ENCODE data around the gene RTEL1.
A peak's percentile ranks its signal among the peaks of the same experiment; 100 is the strongest.
"Not testable (repeated sequence)": the region's sequence is repeated elsewhere in the genome, so short reads cannot be mapped to it uniquely, and the experiment has no call there.

Gene RTEL1

DNA sequence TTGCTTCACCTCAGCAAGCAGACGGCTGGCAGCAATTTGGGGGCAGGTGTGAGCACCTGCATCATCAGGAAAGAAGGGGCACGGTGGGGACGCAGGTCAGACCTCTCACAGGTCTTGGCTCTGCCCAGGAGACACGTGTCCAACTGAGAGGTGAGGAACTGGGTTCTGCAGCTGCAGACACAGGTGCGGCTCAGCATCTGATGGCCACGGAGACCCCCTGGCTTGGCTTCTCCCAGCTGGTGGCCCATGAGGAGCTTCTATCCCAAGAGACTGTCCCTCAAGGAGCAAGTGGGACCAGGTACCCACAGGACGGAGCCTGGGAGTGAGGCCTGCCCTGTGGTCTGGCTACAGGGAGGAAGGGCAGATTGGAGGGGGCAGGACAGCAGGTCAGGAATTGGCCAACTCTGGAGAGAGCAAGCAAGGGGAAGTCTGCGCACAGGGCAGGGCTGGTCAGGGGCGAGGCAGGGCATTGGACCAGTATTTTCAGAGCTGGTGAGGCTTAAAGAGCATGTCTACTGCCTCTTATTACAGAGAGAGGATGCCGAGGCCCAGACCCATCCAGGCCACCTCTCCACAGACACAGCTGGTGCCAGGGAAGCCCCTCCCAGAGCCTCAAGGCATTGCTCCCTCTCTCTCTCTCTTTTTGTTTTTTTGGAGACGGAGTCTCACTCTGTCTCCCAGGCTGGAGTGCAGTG is 9.1 kb upstream of the RTEL1 start:
- no peak for DNase-seq (ENCODE audit: low read depth)

DNA sequence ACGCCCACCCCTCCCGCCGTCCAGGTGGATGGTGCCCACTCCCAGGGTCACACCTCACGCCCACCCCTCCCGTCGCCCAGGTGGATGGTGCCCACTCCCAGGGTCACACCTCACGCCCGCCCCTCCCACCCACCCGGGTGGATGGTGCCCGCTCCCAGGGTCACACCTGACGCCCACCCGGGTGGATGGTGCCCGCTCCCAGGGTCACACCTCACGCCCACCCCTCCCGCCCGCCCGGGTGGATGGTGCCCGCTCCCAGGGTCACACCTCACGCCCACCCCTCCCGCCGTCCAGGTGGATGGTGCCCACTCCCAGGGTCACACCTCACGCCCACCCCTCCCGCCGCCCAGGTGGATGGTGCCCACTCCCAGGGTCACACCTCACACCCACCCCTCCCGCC is 7.6 kb upstream of the RTEL1 start:
- not testable (repeated sequence) for DNase-seq (ENCODE audit: low read depth)

DNA sequence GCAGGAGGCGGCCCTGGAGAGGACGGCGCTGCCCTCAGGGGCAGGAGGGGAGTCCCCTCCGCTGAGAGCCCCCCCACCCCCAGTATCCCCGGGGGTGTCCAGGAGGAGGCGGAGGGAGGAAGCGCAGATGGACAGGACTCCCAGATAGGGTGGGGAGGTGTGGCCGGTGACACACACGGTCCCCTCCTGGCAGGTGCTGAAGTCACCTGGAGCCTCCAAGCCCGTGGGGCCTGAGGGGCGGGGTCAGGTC is 6.2 kb upstream of the RTEL1 start:
- DNase-seq (ENCODE audit: low read depth): no peak

DNA sequence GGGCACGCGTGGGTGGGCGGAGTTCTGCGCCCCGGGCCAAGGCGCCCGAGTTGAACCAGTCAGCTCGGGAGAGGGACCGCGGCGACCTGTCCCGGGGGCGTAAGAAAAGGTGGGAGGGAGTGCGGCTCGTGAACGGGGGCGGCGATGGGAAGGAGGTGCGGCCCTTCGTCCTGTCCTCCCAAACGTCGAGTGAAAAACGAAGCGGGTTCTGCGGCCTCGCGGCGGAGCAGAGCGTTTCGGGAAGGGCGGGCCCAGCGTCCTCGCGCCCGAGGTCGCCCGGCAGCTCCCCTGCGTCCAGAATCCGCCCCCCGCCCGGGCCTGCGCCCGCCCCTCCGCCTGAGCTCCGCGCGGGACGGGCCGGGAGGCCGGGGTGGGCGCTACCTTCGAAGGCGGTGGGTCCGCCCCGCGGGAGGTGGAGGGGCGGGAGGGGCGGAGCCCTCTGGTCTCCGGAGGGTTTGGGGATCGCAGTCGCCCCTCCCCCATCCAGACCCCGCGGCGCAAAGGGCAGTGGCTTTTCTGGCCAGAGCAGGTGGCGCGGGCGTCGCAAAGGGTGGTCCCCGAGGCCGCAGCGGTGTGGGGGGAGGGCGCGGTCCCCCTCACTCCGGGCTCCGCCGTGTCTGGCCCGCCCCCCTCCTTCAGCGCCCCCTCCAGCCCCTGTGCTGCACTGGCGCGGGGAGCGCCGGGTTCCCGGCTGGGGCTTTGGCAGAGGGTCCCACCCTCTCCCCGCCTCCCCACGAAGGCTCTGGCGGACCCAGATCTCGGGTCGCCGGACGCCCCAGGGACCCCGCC is 5.7 kb upstream of the RTEL1 start:
- peak; percentile 39 for DNase-seq (ENCODE audit: low read depth)

DNA sequence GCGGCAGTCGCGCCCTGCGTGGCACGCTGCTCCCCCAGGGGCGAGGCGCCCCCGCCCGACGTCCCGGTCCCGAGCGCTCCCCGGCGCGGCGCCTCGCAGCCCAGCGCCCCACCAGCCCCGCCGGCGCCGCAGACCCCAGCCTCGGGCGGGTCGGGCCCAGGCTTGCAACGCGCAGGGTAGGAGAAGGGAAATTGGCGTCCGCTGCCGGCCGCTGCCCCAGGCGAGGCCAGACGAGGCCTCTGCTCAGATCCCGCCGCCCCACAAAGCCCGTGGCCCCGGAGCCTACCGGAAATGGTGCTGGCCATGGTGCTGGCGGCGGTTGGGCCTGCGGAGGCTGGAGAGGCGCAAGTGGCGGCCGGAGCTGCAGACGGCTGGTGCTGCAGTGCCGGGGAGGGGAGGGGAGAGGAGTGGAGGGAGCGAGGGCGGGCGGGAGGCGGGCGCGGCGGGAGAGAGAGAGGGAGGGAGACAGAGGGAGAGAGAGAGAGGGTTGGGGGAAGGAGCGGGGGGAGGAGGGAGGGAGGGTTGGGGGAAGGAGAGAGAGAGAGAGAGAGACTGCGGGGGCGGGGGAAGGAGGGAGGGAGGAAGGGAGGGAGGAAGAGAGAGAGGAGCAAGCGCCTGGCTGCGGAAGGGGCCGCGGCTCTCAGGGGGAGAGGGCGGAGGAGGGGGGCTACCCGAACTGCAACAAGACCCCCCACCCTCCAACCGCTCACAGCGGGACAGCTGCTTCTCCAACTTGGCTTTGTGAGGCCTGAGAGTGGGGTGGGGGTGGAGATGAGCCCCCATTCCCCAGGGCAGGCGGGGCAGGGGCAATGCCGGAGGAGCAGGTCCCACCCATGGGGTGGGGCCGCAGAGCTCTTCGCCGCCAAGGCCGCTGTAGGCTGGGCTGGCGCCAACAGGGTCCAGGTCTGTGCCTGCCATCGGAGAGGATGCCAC is 4.8 kb upstream of the RTEL1 start, which contains the start of gene STMN3:
Gene STMN3 (minus strand): TSS at position 384 of the 933 bp plus-strand sequence. CDS start 79 bp downstream, at position 305.
- DNase-seq (ENCODE audit: low read depth): peak; percentile 43

DNA sequence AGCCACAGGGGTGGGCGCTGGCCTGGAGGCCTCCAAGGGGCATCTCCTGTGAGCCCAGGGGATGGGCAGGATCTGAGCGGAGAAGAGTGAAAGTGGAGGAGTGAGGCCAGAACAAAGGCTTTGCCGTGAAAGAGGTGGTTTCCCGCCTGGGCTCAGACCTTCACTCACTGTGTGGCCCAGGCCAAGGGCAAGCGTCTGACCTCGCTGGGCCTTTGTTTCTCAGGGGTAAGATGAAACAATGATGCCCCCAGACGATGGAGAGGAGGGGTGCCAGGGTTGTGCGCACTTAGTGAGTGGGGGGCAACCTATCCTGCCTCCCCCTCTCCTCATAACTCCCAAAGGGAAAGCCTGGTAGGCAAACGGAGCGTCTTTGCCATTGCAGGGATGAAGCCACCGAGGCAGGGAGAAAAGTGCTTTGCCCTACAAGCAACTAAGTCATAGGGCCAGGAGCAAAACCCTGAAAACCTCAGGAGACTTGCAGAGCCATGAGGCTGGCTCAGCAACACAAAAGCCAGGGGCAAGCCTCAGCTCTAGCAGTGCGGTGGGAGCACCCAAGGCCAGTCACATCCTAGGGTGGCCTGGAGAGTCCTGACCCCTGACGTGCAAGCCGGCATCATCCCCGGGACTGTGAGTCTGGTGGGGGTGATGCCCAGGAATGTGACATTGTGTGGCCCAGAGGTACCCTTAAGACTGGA is 4.0 kb upstream of the RTEL1 start:
- DNase-seq (ENCODE audit: low read depth): no peak

DNA sequence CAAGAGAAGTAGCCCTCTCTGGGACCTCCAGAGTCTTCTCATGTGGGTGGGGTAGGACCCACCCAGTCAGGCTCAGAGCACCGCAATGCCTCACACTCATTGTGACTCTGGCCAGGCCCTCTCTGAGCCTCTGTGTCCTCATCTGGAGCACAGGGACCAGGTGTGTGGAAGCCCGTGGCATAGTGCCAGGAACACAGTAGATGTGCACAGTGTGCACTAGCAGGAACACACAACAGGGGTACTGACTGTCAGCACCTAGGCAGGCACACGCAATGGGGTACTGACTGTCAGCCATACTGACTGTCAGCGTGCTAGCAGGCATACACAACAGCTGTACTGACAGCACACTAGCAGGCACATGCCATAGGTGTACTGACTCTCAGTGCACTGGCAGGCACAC is 2.9 kb upstream of the RTEL1 start:
- DNase-seq (ENCODE audit: low read depth): no peak

DNA sequence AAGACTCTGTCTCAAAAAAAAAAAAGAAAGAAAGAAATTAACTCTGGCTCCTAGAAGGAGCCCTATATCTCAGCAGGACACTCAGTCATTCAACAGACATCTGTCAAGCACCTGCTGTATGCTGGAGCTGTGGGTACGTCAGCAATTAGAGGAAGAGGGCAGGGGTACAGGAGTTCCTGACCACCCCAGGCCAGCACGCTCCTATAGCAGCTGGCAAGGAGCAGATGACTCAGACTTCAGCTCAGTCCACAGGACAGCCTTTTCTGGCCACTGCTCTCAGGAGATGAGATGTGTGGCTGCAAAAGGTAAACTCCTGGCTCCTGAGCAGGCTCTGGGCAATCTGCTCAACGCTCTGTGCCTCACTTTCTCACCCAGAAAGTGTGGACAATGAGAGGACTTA is 1.7 kb upstream of the RTEL1 start:
- no peak for DNase-seq (ENCODE audit: low read depth)

DNA sequence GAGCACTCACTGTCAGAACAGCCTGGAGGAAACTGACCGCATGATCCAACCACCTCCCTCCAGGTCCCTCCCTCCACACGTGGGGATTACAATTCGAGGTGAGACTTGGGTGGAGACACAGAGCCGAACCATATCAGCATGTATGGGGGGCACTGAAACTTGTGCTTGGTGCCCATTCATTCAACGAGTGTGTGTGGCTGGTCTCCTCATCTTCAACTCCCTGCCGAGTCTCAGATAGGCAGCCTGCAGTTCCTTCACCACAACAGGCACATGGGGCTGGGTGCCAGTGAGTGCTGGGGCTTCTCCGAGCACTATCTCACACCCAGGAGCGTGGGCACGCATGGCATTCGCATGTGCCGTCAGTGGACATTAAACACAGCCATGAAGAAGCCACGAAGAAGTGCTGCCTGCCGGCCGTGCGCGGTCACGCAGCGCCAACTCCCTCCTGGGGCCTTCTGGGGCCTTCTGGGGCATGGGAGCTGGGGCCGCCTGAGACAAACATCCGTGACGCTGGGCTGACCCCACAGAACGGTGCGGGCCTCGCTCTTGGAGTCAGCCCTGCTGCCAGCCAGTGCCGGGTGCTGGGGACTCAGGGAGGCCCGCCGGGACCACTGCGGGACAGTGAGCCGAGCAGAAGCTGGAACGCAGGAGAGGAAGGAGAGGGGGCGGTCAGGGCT is 714 bp upstream of the RTEL1 start:
- no peak for DNase-seq (ENCODE audit: low read depth)

DNA sequence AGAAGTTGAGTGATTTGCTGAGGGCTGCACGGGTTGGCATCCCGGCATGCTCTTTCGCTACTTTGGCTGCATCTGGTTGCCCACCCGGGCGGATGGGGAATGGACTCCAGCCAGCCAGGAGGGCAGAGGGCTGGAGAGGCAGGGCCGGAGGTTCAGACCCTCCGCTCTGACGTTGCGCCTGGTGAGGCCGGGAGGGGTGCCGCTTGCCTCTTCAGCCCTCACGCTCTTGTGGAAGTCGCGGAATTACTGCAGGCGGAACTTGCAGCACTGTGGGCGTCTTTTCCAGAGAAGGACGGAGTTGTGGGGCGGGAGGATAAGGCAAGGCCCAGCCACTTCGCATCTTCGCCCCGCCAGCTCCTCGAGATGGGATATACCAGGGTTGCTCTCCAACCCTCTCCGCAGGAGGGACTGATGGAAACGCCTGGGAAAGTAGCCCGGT is 656 bp downstream of the RTEL1 start:
- no peak for DNase-seq (ENCODE audit: low read depth)

DNA sequence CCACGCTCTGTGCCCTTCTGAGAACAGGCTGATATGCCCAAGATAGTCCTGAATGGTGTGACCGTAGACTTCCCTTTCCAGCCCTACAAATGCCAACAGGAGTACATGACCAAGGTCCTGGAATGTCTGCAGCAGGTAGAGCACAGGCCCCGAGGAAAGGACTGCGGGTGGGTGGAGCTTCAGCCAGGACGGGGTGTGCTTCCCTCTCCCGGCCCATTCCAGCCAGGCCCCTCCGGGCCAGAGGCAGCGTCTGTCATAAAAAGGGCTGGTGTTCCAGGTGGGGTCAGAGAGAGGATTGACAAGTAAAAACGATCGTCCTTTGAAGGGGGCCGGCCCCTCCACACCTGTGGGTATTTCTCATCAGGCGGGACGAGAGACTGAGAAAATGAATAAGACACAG is 1.3 kb downstream of the RTEL1 start:
- DNase-seq (ENCODE audit: low read depth): no peak

DNA sequence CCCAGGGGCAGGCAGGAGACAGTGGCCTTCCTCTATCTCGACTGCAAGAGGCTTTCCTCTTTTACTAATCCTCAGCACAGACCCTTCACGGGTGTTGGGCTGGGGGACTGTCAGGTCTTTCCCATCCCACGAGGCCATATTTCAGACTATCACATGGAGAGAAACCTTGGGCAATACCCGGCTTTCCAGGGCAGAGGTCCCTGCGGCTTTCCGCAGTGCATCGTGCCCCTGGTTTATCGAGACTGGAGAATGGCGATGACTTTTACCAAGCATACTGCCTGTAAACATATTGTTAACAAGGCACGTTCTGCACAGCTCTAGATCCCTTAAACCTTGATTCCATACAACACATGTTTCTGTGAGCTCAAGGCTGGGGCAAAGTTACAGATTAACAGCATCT is 2.1 kb downstream of the RTEL1 start:
- not testable (repeated sequence) for DNase-seq (ENCODE audit: low read depth)

DNA sequence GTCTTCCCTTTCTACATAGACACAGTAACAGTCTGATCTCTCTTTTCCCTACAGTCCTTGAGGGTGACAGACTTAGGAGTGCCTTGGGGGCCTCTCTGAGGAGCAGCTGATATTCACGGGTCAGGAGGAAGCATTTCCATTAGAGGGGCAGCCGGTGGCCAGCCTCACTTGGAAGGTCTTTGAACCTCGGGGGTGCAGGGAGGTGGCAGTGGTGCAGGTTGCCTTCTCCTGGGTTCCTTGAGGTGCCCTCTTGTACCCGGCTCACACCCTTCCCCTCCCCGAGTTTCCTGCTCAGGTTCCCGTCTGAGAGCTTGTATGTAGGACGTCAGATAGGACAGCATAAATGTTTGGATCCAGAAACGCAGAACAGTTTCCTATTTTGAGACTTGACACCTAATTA is 2.5 kb downstream of the RTEL1 start:
- no peak for DNase-seq (ENCODE audit: low read depth)

DNA sequence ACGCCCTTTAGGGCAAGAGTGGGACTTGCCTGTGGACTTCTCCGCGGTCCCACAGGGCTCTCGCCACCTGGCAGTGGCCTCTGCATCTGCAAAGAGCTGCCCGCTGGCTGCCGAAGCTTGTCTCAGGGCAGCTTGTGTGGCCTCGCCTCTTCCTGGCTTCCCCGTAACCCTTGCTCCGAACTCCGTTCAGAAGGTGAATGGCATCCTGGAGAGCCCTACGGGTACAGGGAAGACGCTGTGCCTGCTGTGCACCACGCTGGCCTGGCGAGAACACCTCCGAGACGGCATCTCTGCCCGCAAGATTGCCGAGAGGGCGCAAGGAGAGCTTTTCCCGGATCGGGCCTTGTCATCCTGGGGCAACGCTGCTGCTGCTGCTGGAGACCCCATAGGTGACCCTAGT is 3.0 kb downstream of the RTEL1 start:
- DNase-seq (ENCODE audit: low read depth): no peak

DNA sequence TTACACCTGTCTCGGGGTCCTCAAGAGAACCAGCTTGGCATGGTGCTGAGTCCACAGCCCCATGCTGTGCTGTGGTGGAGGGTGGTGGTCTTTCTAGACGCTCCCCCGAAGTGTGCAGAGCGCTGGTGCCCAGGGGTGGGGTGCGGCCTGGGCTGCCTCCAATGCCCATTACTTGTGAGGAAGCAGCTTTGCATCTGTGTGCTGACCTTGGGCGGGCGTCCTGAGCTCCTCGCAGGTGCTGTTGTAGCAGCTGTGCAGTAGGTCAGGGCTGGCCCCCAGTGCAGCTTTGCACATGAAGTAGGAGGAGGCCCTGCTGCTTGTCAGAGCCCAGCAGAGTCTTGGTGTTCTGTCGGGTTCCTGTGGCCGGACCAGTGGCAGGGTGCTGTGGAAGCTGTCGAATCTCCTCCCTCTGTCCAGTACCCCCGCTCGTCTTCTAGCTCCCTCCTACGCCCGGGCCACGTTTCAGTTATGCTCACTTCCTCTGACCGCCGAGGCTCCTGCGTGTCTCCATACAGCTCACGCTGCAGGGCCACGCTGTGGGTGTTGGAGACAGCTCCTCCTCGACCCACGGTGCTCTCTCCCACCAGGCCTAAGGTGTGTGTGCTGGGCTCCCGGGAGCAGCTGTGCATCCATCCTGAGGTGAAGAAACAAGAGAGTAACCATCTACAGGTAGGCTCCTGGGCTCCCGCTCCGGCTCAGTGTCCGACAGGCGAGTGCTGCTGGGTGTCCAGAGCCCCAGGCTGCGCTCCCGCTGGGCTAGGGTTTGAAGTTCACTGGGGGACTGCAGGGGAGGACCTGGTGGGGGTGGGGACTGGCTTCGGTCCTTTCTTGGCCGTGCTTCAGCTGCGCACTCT is 4.1 kb downstream of the RTEL1 start:
- no peak for DNase-seq (ENCODE audit: low read depth)

DNA sequence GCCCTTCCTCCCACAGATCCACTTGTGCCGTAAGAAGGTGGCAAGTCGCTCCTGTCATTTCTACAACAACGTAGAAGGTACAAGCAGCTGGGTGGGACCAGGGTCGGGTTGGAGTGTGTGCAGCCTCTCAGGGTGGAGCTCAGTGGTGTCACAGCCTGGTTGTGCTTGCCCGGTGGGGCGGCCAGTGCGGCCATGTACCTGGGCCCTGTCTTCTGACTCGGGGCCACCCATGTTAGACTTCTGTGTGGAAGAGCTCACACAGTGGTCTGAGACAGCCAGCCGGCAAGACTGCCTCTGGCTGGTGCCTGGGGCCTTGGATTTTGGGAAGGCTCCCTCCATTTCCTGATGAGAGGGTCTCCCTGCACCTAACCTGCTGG is 4.7 kb downstream of the RTEL1 start:
- no peak for DNase-seq (ENCODE audit: low read depth)

DNA sequence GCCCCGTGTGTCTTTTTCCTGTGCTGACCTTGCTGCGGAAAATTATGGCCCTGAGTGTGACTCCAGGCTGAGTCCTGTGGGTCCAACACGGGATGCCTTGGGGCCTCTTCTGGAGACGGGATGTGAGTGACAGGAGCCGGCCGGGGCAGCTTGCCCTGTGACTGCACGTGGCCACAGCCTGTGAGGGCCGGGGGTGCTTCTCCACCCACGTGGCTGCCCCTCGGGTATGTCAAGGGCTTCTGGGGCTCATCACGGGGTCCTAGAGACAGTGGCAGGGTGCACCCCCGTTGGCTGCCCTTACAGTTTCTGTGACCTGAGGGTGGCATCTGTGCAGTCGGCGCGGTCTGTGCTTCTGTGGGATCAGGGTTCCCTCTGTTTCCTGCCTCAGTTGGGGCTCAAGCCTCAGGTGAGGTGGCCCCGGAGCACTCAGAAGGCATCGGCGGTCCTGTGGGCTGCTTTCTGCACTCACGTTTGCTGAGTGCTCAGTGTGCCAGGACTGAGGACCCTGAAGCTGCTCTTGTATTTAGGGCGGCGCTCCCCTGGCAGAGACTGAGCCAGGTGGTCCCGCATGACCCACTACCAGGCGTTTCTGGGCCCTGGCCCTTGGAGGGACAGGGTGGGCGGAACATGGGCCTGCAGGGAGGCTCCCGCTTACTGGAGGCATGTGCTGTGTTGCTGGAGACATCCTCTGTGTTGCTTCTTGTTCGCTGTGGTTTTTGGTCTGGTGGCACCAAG is 5.4 kb downstream of the RTEL1 start:
- DNase-seq (ENCODE audit: low read depth): no peak

DNA sequence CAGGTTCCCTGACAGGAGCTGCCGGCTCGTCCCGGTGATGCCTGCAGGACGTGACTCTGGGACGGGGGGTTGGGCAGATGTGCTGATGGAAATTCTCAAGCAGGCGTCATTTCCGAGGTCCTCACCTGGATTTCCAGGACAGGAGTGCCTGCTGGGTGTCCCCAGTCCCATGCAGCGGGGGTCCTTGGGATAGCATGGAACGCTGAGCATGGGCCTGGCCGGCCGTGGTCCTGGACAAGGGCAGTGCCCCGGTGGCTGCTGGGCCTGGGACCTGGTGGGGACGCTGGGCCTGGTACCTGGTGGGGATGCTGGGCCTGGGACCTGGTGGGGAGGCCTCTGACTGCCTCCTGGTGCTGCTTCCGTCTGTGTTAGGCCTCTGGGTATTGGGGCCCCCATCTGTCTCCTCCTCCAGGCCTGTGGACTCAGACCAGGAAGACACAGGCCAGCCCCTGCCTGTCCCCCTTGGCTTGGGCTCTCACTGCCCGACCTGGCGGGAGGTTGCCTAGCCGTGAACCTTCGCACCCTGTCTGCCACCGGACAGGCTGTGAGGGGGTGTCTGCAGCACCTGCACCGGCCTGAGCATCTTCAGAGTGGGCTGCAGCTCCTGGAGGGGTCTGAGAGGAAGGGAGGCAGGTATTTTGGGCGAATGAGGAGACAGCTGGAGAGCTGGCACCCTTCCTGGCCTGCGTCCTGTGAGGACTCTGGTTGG is 6.2 kb downstream of the RTEL1 start:
- no peak for DNase-seq (ENCODE audit: low read depth)

DNA sequence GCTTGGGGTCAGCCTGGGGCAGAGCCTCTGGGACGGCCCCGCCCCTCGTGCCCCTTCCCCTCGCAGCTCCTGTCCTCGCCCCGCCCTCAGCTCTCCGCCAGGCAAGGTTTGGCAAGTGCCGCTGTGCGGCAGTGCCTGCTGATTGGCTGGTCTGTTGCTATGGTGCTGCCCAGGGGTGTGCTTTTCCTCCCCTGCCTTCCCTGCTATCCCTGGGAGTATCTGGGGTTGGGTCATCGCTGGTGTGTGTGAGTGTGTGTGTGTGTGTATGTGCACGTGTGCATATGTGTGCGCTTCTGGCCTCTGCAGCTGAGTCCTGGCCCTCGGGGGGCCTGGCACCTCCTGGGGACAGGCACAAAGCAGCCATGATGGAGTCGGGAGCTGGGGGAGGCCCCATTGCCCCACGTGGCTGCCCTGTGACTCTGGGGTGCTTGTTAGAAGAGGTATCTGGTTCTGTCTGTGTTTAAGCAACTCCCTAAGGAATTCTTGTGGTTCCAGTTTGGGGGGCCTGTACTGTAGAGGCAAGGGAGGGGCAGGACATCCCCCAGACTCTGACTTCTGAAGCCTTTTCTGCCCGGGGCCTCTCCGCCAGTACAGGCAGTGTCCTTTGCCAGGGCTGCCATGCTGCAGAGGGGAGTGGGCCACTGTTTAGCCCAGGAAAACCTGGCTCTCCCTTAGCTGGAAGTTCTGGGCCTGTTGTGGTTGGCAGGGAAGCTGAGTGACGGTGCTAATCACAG is 6.9 kb downstream of the RTEL1 start:
- no peak for DNase-seq (ENCODE audit: low read depth)

Data from stimulated activated CD8-positive, alpha-beta memory T cell treated with anti-CD3 and anti-CD28 coated beads, Interleukin-12 subunit alpha, Interleukin-12 subunit beta, amount 100 ng/mL, for 4 hours (primary cell).